GM12878 (cell line): Measurements from ENCODE around the gene L1TD1.

Source experiments
- CREB1 ChIP-seq: IDR thresholded peaks from 2 replicates; pipeline ENCODE4 v1.6.1; 2012; ENCODE audit warnings: low read depth, mild to moderate bottlenecking, inconsistent platforms
- SRF ChIP-seq, 2 experiments: IDR thresholded peaks; 2 replicates each; pipeline ENCODE4 v1.6.1; 2011; ENCODE audit warnings: low read depth in 2 of 2, low read length in 2 of 2, mild to moderate bottlenecking in 1 of 2, moderate library complexity in 1 of 2

DNA sequence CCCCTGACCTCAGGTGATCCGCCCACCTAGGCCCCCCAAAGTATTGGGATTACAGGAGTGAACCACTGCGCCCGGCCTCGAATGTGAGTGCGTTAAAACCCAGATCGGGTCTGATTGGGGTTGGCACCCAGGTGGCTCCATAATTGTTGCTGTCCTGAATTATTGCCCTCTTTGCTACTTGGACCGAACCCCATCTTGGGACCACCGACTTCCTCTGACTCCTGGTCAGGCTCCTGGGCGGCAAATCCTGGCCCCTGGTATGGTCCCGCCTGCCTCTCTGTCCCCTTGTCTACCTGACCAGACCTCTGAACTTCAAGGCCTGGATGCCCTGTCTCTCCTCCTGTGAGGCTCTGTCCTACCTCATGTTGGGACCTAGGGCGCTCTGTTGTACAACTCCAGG is 32.8 kb downstream of the L1TD1 start:
- TF ChIP-seq SRF (IDR thresholded peaks at IDR 0.05; ENCODE audit: low read depth in 2 of 2, low read length in 2 of 2) (no peak), CREB1 (no peak)
